ENCODE data around the gene SLC2A8.
A peak's percentile ranks its signal among the peaks of the same experiment; 100 is the strongest.

SLC2A8 gene

GRCh38 chr9:127448112-127448805 is 51.3 kb downstream of the SLC2A8 start:
- H3K4me1 ChIP-seq (ENCODE audit: insufficient read depth, low read length, severe bottlenecking), result peaks cover 27% of the 10 kb centered on the region
- no peak overlapping the region for H2AFZ ChIP-seq (ENCODE audit: low read length)
- TF ChIP-seq, protein P1, sequence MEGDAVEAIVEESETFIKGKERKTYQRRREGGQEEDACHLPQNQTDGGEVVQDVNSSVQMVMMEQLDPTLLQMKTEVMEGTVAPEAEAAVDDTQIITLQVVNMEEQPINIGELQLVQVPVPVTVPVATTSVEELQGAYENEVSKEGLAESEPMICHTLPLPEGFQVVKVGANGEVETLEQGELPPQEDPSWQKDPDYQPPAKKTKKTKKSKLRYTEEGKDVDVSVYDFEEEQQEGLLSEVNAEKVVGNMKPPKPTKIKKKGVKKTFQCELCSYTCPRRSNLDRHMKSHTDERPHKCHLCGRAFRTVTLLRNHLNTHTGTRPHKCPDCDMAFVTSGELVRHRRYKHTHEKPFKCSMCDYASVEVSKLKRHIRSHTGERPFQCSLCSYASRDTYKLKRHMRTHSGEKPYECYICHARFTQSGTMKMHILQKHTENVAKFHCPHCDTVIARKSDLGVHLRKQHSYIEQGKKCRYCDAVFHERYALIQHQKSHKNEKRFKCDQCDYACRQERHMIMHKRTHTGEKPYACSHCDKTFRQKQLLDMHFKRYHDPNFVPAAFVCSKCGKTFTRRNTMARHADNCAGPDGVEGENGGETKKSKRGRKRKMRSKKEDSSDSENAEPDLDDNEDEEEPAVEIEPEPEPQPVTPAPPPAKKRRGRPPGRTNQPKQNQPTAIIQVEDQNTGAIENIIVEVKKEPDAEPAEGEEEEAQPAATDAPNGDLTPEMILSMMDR (IDR thresholded peaks at IDR 0.05; ENCODE audit: low read length), result no peak
- TF ChIP-seq EZH2 (IDR thresholded peaks at IDR 0.05; ENCODE audit: borderline replicate concordance, low read length), result no peak
- no peak overlapping the region for H3K9ac ChIP-seq (ENCODE audit: low read length)
- peaks cover 15% of the 10 kb centered on the region for H3K79me2 ChIP-seq (ENCODE audit: insufficient read depth, low read length)
- H3F3A ChIP-seq (ENCODE audit: insufficient read depth, low read length), result peaks cover 23% of the 10 kb centered on the region
- peaks cover 77% of the 10 kb centered on the region for H3K36me3 ChIP-seq (ENCODE audit: insufficient read depth, low read length)
- peaks cover 35% of the 10 kb centered on the region for H3K9me3 ChIP-seq (ENCODE audit: low read length)
- no peaks in the 10 kb centered on the region for H3K27me3 ChIP-seq (ENCODE audit: insufficient read depth, low read length)
- H4K20me1 ChIP-seq (ENCODE audit: insufficient read depth, low read length), result no peaks in the 10 kb centered on the region
- H3K9me2 ChIP-seq (ENCODE audit: low read depth, low read length), result no peaks in the 10 kb centered on the region
- H3K4me3 ChIP-seq (ENCODE audit: low read depth, low read length, poor library complexity, severe bottlenecking), result peak overlapping the region; percentile 72
- H3K4me2 ChIP-seq (ENCODE audit: low read length), result no peak overlapping the region
- H3K27ac ChIP-seq (ENCODE audit: low read depth, low read length, poor library complexity, severe bottlenecking), result no peak overlapping the region

DNA sequence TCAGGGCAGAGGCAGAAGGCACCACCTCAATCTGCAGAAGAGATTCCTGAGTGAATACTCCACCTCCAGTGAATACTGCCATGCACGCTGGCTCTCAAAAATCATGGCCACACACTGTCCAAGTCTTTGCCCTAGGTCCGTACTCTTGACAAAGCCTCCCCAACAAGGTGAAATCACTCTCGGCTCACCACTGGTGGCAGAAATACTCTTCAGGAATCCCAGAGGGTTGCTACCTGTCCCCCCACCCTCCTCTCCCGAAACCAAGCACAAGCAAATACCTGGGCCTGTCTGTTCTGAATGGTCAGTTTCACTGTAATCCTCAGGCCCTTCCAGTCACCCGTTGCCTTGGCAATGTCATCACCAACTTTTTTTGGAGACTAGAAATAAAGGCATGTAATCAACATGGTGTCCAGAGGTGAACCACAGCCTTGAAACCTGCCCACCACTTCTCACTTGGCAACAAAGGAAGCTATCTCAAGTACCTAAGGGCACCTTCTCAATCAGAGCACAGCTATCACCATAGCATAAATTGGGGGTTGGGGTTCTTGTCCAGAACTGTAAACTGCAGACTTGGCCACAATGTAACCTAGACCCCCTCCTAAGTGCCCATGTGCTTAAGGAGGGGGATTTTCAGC is 52.5 kb downstream of the SLC2A8 start:
- H2AFZ ChIP-seq (ENCODE audit: low read length), result no peak overlapping the region
- H3K9ac ChIP-seq (ENCODE audit: low read length), result peak overlapping the region; percentile 88; the same call in 1 of the 2 replicates
- peaks cover 65% of the 10 kb centered on the region for H3K36me3 ChIP-seq (ENCODE audit: insufficient read depth, low read length)
- H3K4me2 ChIP-seq (ENCODE audit: low read length), result peak overlapping the region; percentile 95
- peak overlapping the region; percentile 78 for H3K27ac ChIP-seq (ENCODE audit: low read depth, low read length, poor library complexity, severe bottlenecking)
- H3K9me2 ChIP-seq (ENCODE audit: low read depth, low read length), result no peaks in the 10 kb centered on the region
- no peaks in the 10 kb centered on the region for H3K27me3 ChIP-seq (ENCODE audit: insufficient read depth, low read length)
- peak overlapping the region; percentile 72 for H3K4me3 ChIP-seq (ENCODE audit: low read depth, low read length, poor library complexity, severe bottlenecking)
- no peaks in the 10 kb centered on the region for H4K20me1 ChIP-seq (ENCODE audit: insufficient read depth, low read length)
- peaks cover 27% of the 10 kb centered on the region for H3K4me1 ChIP-seq (ENCODE audit: insufficient read depth, low read length, severe bottlenecking)
- TF ChIP-seq EZH2 (IDR thresholded peaks at IDR 0.05; ENCODE audit: borderline replicate concordance, low read length), result no peak
- peaks cover 29% of the 10 kb centered on the region for H3K9me3 ChIP-seq (ENCODE audit: low read length)
- H3K79me2 ChIP-seq (ENCODE audit: insufficient read depth, low read length), result peaks cover 15% of the 10 kb centered on the region
- peaks cover 23% of the 10 kb centered on the region for H3F3A ChIP-seq (ENCODE audit: insufficient read depth, low read length)

DNA sequence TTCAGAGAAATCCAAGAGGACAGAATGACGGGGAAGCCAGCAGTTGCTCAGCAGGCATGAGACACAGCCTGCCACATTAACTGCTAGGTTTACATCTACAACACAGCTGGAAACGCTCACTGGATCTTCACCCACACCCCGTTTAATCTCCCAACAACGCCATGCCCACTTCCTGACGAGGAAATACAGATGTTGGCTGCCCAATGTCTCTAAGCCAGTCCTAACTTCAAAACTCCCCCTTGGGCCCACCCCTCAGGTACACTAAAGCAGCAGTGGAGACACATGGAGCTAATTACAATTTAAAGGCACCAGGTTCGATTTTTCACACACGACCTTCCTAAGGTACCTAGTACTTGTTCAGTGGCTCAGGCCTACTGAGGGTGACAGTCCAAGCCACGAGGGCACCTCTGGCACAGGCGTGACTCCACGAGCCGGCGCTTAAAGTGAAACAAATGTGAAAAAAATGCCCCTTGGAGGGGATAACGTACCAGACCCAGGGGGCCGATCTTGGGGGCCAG is 53.3 kb downstream of the SLC2A8 start:
- Histone ChIP-seq H3K9ac (ENCODE audit: low read length) (peak overlapping the region; percentile 88), H3K79me2 (ENCODE audit: insufficient read depth, low read length) (peaks cover 15% of the 10 kb centered on the region), H3K36me3 (ENCODE audit: insufficient read depth, low read length) (peaks cover 57% of the 10 kb centered on the region), H3F3A (ENCODE audit: insufficient read depth, low read length) (peaks cover 18% of the 10 kb centered on the region), H3K4me1 (ENCODE audit: insufficient read depth, low read length, severe bottlenecking) (peaks cover 28% of the 10 kb centered on the region), H3K4me3 (ENCODE audit: low read depth, low read length, poor library complexity, severe bottlenecking) (peak overlapping the region; percentile 72), H3K4me2 (ENCODE audit: low read length) (peak overlapping the region; percentile 95), H3K27ac (ENCODE audit: low read depth, low read length, poor library complexity, severe bottlenecking) (peak overlapping the region; percentile 78), H3K9me2 (ENCODE audit: low read depth, low read length) (no peaks in the 10 kb centered on the region), H3K9me3 (ENCODE audit: low read length) (peaks cover 21% of the 10 kb centered on the region), H4K20me1 (ENCODE audit: insufficient read depth, low read length) (no peaks in the 10 kb centered on the region), H3K27me3 (ENCODE audit: insufficient read depth, low read length) (no peaks in the 10 kb centered on the region), H2AFZ (ENCODE audit: low read length) (no peak overlapping the region)
- no peak for TF ChIP-seq EZH2 (IDR thresholded peaks at IDR 0.05; ENCODE audit: borderline replicate concordance, low read length)
- TF ChIP-seq, protein P1 (IDR thresholded peaks at IDR 0.05; ENCODE audit: low read length), result no peak; the same call in 1 of the 2 replicates
